ENCODE results near the gene MED29. TPM values are rescaled to one million over a fixed set of nuclear protein-coding genes. Genes with fewer than 3 reads are reported as not detected.

The MED29 gene
- total and polyA plus RNA-seq, 2 of the 4 experiments (the other 2 are of a cell fraction): 17.6 to 28.8 TPM

- Histone ChIP-seq H3K27ac (ENCODE audit: insufficient read depth, low read length) (peak overlapping the region; percentile 44), H3K56ac (ENCODE audit: extremely low read depth, insufficient read depth, low read length) (no peak overlapping the region), H2AK9ac (replicated peaks; ENCODE audit: low read depth, low read length, poor library complexity) (peak overlapping the region; percentile 84), H4K20me1 (ENCODE audit: insufficient read depth, low read length) (peaks cover 17% of the 10 kb centered on the region), H2AFZ (replicated peaks; ENCODE audit: low read length, poor library complexity) (peak overlapping the region; percentile 78), H4K5ac (ENCODE audit: low read depth, low read length) (no peak overlapping the region), H2BK20ac (ENCODE audit: low read depth, low read length) (peak overlapping the region; percentile 70), H3K9ac (ENCODE audit: low read depth, low read length) (no peak overlapping the region), H2BK15ac (ENCODE audit: low read depth, low read length) (peak overlapping the region; percentile 92; the same call in 2 of the 3 replicates), H3K23ac (ENCODE audit: low read depth, low read length) (peak overlapping the region; percentile 20; the same call in 1 of the 2 replicates), H3K4ac (ENCODE audit: low read depth, low read length) (peak overlapping the region; percentile 95), H2BK120ac (ENCODE audit: low read depth, low read length) (peak overlapping the region; percentile 84), H3K4me2 (ENCODE audit: low read depth, low read length) (no peak overlapping the region), H3K4me1 (ENCODE audit: control insufficient read depth, insufficient read depth, low read length) (peaks cover 24% of the 10 kb centered on the region), H3K79me1 (ENCODE audit: low read depth in 1 of 2, low read length in 2 of 2) (peaks cover 7 to 51% of the 10 kb centered on the region in 2 experiments; a peak in 3 of 4 replicates), H4K91ac (ENCODE audit: insufficient read depth, low read depth, low read length) (peak overlapping the region; percentile 85), H3K18ac (ENCODE audit: low read depth, low read length) (no peak overlapping the region), H3K9me3 (ENCODE audit: control insufficient read depth, insufficient read depth, low read length) (no peaks in the 10 kb centered on the region), H3K14ac (replicated peaks; ENCODE audit: low read depth, low read length) (peak overlapping the region; percentile 89; the same call in 1 of the 2 replicates), H3K4me3 (ENCODE audit: insufficient read depth, low read depth, low read length) (no peak overlapping the region), H2BK5ac (ENCODE audit: low read depth, low read length, poor library complexity, severe bottlenecking) (peak overlapping the region; percentile 84), H3K9me1 (ENCODE audit: insufficient read depth, low read length) (peaks cover 11% of the 10 kb centered on the region), H3K36me3 (ENCODE audit: control insufficient read depth, insufficient read depth, low read length) (peaks cover 17% of the 10 kb centered on the region), H3K27me3 (ENCODE audit: control insufficient read depth, insufficient read depth, low read length) (no peaks in the 10 kb centered on the region), H4K8ac (ENCODE audit: low read depth in 2 of 2, low read length in 2 of 2) (peak overlapping the region in 1 of 2 experiments; percentile 85; a peak in 2 of 4 replicates), H2AK5ac (ENCODE audit: low read depth, low read length) (peak overlapping the region; percentile 96)
- intact Hi-C loops (cut with micrococcal nuclease): no loop called here
- ATAC-seq (ENCODE audit: low read depth): peak; percentile 13
- ChIA-PET CTCF (interaction anchor here (0.8 to 2.1 kb wide), 8 partner anchors 10 to 47 kb away, joined by 3 to 28 read pairs (median 3); partner anchors contain the start of genes PLEKHG2 and SUPT5H), POLR2A (ENCODE audit: unreplicated experiment) (interaction anchor here (1.2 to 1.9 kb wide), 2 partner anchors 8 to 13 kb away, joined by 3 to 5 read pairs; partner anchors contain the start of gene ZFP36)
- 79% methylated on average over 5 of the region's 11 CpGs; no CpG with 5 or more reads in 1 of the 2 experiments for WGBS, 2 experiments (ENCODE audit: extremely low coverage in 2 of 2, insufficient read length in 1 of 2)
- dilution Hi-C loops (cut with HindIII; ENCODE audit: low sequenced_read_pairs, unreplicated experiment): no loop called here
- in situ Hi-C loops (cut with MboI; ENCODE audit: low sequenced_read_pairs): no loop called here
- peak; percentile 84 for DNase-seq
- TF ChIP-seq SMC3 (IDR thresholded peaks at IDR 0.05; ENCODE audit: low read depth, low read length) (no peak), POLR2A (IDR thresholded peaks at IDR 0.05; ENCODE audit: low read depth, low read length) (no peak), NFE2L2 (IDR thresholded peaks at IDR 0.05; ENCODE audit: low read depth, low read length) (no peak), USF2 (IDR thresholded peaks at IDR 0.05; ENCODE audit: low read depth, low read length) (no peak), CHD1 (IDR thresholded peaks at IDR 0.05; ENCODE audit: low read depth, low read length) (no peak), FOS (IDR thresholded peaks at IDR 0.05; ENCODE audit: low read depth, low read length) (peak; percentile 27; the same call in 1 of the 2 replicates), RCOR1 (IDR thresholded peaks at IDR 0.05; ENCODE audit: insufficient replicate concordance, low read length) (no peak), CEBPB (IDR thresholded peaks at IDR 0.05; ENCODE audit: low read depth, low read length) (peak; percentile 79), MAFK (IDR thresholded peaks at IDR 0.05; ENCODE audit: low read depth, low read length) (no peak), BHLHE40 (IDR thresholded peaks at IDR 0.05; ENCODE audit: low read depth, low read length) (no peak), RFX5 (IDR thresholded peaks at IDR 0.05; ENCODE audit: low read depth, low read length) (no peak), CTCF (conservative IDR thresholded peaks at IDR 0.05; ENCODE audit: low read depth, low read length) (no peak), MAZ (IDR thresholded peaks at IDR 0.05; ENCODE audit: borderline replicate concordance, low read depth, low read length) (peak; percentile 20; the same call in 1 of the 2 replicates)
- no TSS peak for BruUV-seq (replicated peaks)
Measured at GRCh38 chr19:39398297-39398864, 7.2 kb downstream of the MED29 start.
